Colonic mucosa (tissue), 4 donors: ENCODE results near the gene DCTN1. TPM values are rescaled to one million over a fixed set of nuclear protein-coding genes. Genes with fewer than 3 reads are reported as not detected.

ENCODE experiments used
- DNase-seq: peaks from one replicate; pipeline ENCODE4 v3.0.0-alpha.2; 2020
- H3K27ac ChIP-seq: fragments of 200-600 bp; one replicate; pipeline ENCODE4 v1.8.0; 2021
- H3K27me3 ChIP-seq: fragments of 200-600 bp; one replicate; pipeline ENCODE4 v1.8.0; 2021
- H3K36me3 ChIP-seq: fragments of 200-600 bp; one replicate; pipeline ENCODE4 v1.8.0; 2021
- H3K4me1 ChIP-seq: fragments of 200-600 bp; one replicate; pipeline ENCODE4 v1.8.0; 2021; ENCODE audit warnings: mild to moderate bottlenecking
- H3K4me3 ChIP-seq: fragments of 200-600 bp; one replicate; pipeline ENCODE4 v1.8.0; 2021
- H3K9ac ChIP-seq, 2 donors: one replicate each; pipeline ENCODE4 v1.7.0; 2013; ENCODE audit warnings: control low read depth in 2 of 2, low read depth in 2 of 2, low read length in 2 of 2
- H3K9me3 ChIP-seq: fragments of 200-600 bp; one replicate; pipeline ENCODE4 v1.8.0; 2021
- intact Hi-C: fragments of 100-400 bp; cut with DNase I; formaldehyde crosslinking; loops from one replicate; pipeline ENCODE4 v1.14.1; 2022
- total RNA-seq, 2 donors: library from RNA; stranded (reverse); fragmentation: NEBNext Ultra II Directional in 1 of 2; extraction: Animal tissue kit (Norgen Biotek cat#: 25700) in 1 of 2; gene quantifications; one replicate each; pipeline ENCODE4 v1.2.1, GENCODE V29; 2021
- TF ChIP-seq, protein P1 (sequence below): fragments of 200-600 bp; IDR thresholded peaks from one replicate; pipeline ENCODE4 v1.8.0; 2022; ENCODE audit warnings: antibody characterized with exemption, mild to moderate bottlenecking
- donor health status: healthy.
- donor health status: DM: no; HTN: no; CAD: no.
- donor health status: DM: no; HTN: no; CAD: no.

DCTN1 gene
- total RNA-seq, 2 donors from 2014 or later = 111 to 114 TPM

DNA sequence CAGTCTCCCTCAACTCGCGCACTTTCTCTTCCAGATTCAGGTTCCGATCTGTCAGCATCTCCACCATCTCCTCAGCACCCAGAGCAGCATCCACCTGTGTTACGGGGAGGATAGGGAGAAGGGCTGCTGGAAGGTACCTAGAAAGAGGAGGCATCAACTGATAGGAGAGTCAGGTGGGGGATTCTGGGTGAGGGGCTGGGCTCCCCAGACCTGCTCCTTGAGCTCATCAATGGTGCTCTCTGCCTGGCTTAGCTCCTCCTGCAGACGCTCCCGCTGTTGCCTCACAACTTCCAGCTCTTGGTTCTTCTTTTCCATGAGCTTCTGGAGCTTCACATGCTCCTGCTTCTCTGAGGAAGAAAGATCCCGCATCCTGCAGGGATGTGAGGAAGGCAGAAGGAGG, 10.1 kb downstream of the DCTN1 start:
- no peak overlapping the region for H3K27ac ChIP-seq
- intact Hi-C loops = no loop called here

DNA sequence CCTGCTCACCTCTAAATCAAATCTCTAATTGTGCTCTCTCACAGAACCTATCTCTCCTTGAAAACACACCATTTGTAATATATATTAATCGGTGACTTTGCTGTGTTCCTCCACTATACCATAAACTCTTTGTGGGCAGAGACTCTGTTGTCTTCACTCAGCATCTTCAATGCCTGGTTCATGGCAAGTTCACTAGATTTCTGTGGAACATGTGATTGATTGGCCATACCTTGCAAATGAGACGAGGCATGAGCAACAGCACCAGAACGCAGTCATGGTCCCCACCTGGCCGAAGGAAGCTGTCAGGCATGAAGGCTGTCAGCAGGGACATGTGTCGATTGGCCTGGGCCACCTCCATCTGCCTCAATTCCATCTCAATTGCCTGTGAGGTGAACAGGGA, 11.6 kb downstream of the DCTN1 start:
- no peak for DNase-seq
- Histone ChIP-seq H3K36me3 (peaks cover 32% of the 10 kb centered on the region), H3K4me1 (no peaks in the 10 kb centered on the region), H3K9ac (no peak overlapping the region), H3K4me3 (no peak overlapping the region), H3K9me3 (no peaks in the 10 kb centered on the region), H3K27ac (no peak overlapping the region), H3K27me3 (no peaks in the 10 kb centered on the region)
- TF ChIP-seq, protein P1, sequence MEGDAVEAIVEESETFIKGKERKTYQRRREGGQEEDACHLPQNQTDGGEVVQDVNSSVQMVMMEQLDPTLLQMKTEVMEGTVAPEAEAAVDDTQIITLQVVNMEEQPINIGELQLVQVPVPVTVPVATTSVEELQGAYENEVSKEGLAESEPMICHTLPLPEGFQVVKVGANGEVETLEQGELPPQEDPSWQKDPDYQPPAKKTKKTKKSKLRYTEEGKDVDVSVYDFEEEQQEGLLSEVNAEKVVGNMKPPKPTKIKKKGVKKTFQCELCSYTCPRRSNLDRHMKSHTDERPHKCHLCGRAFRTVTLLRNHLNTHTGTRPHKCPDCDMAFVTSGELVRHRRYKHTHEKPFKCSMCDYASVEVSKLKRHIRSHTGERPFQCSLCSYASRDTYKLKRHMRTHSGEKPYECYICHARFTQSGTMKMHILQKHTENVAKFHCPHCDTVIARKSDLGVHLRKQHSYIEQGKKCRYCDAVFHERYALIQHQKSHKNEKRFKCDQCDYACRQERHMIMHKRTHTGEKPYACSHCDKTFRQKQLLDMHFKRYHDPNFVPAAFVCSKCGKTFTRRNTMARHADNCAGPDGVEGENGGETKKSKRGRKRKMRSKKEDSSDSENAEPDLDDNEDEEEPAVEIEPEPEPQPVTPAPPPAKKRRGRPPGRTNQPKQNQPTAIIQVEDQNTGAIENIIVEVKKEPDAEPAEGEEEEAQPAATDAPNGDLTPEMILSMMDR = no peak
- intact Hi-C loops = no loop called here

More for the DNA sequence above, 10.1 kb downstream of the DCTN1 start:
- Histone ChIP-seq H3K4me1 (no peaks in the 10 kb centered on the region), H3K9me3 (no peaks in the 10 kb centered on the region), H3K4me3 (no peak overlapping the region), H3K9ac (no peak overlapping the region), H3K36me3 (peaks cover 32% of the 10 kb centered on the region), H3K27me3 (no peaks in the 10 kb centered on the region)
- DNase-seq = no peak
- TF ChIP-seq, protein P1 = no peak

DNA sequence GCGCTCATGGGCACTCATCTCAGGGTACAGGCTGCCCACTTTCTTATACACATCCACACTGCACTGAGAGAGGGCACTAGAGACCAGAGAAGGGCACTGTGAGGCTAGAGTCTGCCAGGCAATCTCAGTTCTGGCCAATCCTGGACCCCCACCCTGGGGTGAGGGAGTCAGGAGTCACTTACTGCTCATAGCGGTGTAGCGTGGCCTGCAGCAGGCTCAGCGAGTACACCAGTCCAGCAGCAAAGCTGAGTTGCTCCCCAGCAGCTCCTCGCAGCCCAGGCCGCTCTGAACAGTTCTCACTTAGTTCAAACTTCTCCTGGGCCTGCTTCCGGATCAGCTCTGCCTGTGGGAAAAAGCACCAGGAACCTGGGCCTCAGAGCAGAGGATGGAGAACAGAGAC, 12.3 kb downstream of the DCTN1 start:
- H3K27me3 ChIP-seq = no peaks in the 10 kb centered on the region
- intact Hi-C loops = no loop called here
- no peaks in the 10 kb centered on the region for H3K9me3 ChIP-seq
- H3K4me3 ChIP-seq = no peak overlapping the region
- H3K27ac ChIP-seq = no peak overlapping the region
- H3K9ac ChIP-seq = no peak overlapping the region
- DNase-seq = no peak
- no peaks in the 10 kb centered on the region for H3K4me1 ChIP-seq
- H3K36me3 ChIP-seq = peaks cover 32% of the 10 kb centered on the region
- TF ChIP-seq, protein P1 = no peak

DNA sequence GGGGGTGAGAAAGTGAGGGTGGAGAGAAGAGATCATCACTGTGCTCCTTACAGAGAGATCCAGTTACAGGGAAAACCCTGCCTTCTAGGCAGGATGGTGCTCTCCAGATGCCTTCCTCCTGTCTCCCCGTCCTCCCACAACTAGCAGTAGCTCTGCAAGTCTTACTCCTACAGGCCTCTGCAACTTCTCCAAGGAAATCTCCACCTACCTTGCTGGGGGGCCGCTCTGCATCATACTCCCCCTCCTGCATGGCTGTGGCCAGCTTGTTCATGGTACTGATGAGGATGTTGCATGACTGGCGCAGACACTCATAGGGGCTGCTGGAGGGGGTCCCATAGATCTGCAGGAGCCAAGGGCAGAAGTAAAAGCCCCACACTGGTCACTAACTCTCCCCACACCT, 14.1 kb downstream of the DCTN1 start:
- TF ChIP-seq, protein P1 = no peak
- Histone ChIP-seq H3K9ac (no peak overlapping the region), H3K9me3 (no peaks in the 10 kb centered on the region), H3K36me3 (peaks cover 32% of the 10 kb centered on the region), H3K4me1 (no peaks in the 10 kb centered on the region), H3K27ac (no peak overlapping the region), H3K27me3 (no peaks in the 10 kb centered on the region), H3K4me3 (no peak overlapping the region)
- intact Hi-C loops = no loop called here
- no peak for DNase-seq

DNA sequence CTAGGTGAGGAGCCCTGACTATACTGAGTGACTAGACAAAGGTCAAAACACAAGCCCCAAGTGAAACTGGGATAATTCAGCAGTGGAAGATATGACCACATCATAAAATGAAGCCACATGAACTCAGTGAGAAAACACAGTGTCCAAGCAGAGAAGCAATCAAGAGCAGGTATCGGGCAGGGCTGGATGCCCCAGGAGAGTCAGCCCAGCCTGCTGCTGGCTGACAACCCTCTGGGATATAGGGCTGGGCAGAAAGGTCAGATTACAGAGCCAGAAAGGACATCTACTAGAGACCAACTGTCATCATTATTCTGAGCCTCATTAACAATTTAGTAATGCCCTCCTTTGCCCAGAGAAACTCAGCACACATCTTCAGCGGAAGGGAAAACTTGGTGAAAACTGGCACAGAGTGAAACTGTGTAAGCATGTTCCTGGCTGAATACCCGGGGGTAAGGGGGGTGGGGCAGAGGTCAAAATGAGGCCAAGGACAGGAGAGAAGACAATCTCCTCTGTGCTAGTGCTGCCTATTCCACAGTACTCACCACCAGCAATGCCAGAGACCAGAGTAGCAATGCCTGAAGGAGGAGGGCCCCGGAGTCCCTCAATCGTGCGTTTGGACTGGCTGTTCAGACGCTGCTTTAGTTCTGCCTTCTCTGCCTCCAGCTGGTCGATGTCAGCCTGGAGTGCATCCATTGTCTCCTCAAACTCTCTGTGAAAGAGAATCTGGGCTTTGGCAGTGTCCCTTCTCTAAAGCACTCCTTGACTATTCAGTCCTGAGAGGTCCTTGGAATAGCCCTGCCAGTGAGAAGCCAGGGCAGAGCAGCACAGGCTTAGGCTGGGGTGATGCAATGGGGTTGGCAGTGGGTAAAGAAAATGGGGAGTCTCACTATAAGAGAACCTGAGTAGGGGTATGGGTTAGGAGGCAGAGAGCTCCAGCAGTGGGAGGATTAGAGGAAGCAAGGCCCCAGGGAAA, 15.3 kb downstream of the DCTN1 start:
- H3K4me3 ChIP-seq = no peak overlapping the region
- intact Hi-C loops = no loop called here
- peaks cover 26% of the 10 kb centered on the region for H3K36me3 ChIP-seq
- DNase-seq = no peak
- no peaks in the 10 kb centered on the region for H3K4me1 ChIP-seq
- no peak overlapping the region for H3K27ac ChIP-seq
- no peak overlapping the region for H3K9ac ChIP-seq
- H3K9me3 ChIP-seq = no peaks in the 10 kb centered on the region
- H3K27me3 ChIP-seq = no peaks in the 10 kb centered on the region
- TF ChIP-seq, protein P1 = no peak
